ENCODE data around the gene CLTCL1. TPM values are rescaled to one million over a fixed set of nuclear protein-coding genes. Genes with fewer than 3 reads are reported as not detected.

Gene CLTCL1
- 7.0 and 8.5 TPM in 2 replicates for total RNA-seq (2014; rRNA removed; shearing (Covaris generic))

DNA sequence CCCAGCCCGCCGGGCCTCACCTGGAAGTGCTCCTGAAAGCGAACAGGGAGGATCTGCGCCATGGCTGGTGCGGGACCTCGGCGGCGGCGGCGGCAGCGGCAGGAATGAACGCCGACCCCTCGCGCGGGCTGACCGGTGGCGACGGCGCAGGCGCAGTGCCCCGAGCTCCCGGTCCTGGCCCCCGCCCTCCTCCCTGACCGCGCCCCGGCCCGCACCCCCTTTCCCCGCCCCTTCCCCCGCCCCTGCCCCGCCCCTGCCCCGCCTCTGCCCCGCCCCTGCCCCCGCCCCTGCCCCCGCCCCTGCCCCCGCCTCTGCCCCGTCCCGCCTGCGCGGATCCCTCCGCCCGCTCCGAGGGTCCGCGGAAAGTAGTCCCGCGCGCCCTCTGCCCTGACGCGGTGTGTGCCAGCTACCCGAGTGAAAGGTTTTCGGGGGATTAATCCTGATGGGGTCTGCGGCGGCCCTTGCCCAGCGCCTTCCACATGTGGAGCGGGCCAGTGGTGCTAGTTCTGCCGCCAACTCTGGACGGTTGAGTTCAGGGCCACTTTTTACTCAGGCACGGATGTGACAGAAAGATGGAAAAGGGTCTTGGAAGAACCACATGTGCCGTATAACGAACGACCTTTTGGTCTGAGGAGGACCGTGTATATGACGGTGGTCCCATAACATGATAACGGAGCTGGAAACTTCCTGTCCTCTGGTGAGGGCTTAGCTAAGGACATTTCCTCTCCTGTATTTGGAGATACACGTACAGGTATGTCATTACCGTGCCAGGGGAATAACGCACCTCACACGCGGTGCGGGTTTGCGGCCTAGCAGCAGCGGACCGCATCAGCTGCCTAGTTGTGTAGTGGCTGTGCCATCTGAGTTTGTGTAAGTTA, at the start of gene CLTCL1:
TSS of gene CLTCL1 (minus strand) at position 140 of the 878 bp plus-strand sequence. CDS start at position 62, 78 bp downstream.

DNA sequence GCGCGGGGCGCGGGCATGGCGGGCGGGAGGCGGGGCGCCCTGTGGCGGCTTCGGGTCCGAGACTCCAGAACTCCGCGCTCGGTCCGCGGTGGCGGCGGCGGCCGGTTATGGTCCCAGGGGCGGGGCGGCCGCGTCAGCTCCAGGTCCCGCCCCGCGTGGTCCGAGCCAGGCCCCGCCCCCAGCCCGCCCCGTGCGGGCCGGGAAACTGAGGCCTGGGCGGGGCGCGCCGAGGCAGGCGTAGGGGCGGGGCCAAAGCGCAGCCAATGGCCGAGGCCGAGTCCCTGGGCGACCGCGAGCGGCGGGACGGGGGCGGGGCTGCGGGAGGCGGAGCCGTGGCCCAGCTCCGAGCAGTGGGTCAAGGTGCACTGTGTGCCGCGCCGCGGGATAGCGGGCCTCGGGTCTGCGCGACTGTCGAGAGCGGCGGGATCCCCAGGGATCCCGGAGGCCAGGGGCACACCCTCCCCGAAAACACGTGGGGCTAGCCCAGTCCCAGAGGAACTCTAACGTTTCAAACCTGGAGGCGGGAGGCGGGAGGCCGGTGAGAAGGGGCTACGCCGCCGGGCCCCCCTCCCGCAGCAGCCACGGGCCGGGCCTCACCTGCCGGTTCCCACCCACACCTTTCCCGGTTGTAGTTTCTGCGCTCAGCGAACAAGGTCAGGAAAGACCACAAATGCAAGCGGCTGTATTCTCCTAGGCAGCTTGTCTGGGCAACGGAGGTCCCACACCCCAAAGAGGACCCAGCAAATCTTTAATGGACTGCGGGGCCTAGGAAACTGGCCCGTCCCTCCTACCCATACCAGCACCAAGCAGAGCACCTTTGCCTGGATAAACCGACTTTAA, 112.6 kb downstream of the CLTCL1 start, which contains the start of gene SLC25A1:
TSS of gene SLC25A1 (minus strand) at position 80 of the 840 bp plus-strand sequence. CDS start at position 17, 63 bp downstream.

DNA sequence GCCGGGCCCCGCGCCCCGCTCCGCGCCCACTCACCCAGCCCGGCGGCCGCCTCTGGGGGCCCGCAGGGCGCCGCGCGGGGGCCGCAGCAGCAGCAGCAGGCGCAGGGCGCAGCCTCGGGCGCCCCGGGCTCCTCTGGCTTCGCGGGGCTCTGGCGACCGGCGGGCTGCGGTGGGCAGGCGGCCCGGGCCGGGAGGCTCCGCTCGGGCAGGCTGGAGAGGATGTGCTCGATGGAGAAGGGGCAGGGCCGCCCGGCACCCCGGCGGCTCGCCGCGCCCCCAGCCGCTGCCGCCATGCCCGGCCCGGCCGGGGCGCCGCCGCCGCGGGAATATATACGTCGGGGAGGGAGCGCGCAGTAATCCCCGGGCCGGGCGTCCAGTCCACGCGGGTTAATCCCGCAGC, 141.5 kb downstream of the CLTCL1 start, which contains the start of gene GSC2:
TSS of gene GSC2 (minus strand) at position 302 of the 400 bp plus-strand sequence. CDS start at position 293, 9 bp downstream.

DNA sequence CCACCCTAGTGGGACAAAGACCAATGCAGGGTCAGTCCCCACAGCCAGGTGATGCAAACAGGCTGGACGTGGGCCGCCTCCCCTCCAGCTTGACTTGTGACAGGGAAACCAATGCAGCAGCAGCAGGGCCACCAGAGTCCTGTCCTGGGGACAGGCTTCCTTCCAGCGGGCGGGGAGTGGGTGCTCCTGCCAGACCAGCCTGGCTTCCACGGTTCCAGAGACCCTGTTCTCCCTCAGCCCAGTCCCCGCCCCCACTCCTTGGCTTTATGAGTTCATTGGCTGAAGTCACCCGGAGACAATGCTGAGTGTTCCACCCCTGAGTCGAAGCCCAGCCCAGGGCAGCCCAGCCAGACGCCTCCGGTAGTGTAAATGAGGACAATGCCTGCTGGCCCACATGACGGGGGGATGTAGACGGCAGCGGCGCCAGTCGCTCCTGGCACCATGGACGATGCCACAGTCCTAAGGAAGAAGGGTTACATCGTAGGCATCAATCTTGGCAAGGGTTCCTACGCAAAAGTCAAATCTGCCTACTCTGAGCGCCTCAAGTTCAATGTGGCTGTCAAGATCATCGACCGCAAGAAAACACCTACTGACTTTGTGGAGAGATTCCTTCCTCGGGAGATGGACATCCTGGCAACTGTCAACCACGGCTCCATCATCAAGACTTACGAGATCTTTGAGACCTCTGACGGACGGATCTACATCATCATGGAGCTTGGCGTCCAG, 160.4 kb downstream of the CLTCL1 start, which contains the start of gene TSSK2:
TSS of gene TSSK2 (plus strand) at position 350 of the 726 bp plus-strand sequence. CDS start at position 442, 92 bp downstream.

Small RNA genes lying within 50 kb of the gene (small RNA-seq; reads per million reads assigned to genes)
- gene AC000081.1, result not detected
- gene RF00398, result not detected

Other genes with a start within 250 kb of the CLTCL1 start
- gene DGCR2, start 169.3 kb downstream of the CLTCL1 start, total RNA-seq (2014; rRNA removed; shearing (Covaris generic)), result 16.6 and 18.9 TPM in 2 replicates
- gene TSSK2, start 160.4 kb downstream of the CLTCL1 start, total RNA-seq (2014; rRNA removed; shearing (Covaris generic)), result not detected in 2 replicates
- gene ESS2, start 147.1 kb downstream of the CLTCL1 start, total RNA-seq (2014; rRNA removed; shearing (Covaris generic)), result 10.2 and 10.3 TPM in 2 replicates
- not detected in 2 replicates for gene GSC2, start 141.4 kb downstream of the CLTCL1 start, total RNA-seq (2014; rRNA removed; shearing (Covaris generic))
- 76.6 and 94.2 TPM in 2 replicates for gene SLC25A1, start 113.0 kb downstream of the CLTCL1 start, total RNA-seq (2014; rRNA removed; shearing (Covaris generic))
- 14.0 and 15.8 TPM in 2 replicates for gene HIRA, start 140.0 kb upstream of the CLTCL1 start, total RNA-seq (2014; rRNA removed; shearing (Covaris generic))
- gene MRPL40, start 140.8 kb upstream of the CLTCL1 start, total RNA-seq (2014; rRNA removed; shearing (Covaris generic)), result 59.9 and 65.4 TPM in 2 replicates
- 19.7 and 24.8 TPM in 2 replicates for gene C22orf39, start 156.0 kb upstream of the CLTCL1 start, total RNA-seq (2014; rRNA removed; shearing (Covaris generic))
- 48.2 and 59.7 TPM in 2 replicates for gene UFD1, start 187.5 kb upstream of the CLTCL1 start, total RNA-seq (2014; rRNA removed; shearing (Covaris generic))
- 59.7 and 62.4 TPM in 2 replicates for gene CDC45, start 188.2 kb upstream of the CLTCL1 start, total RNA-seq (2014; rRNA removed; shearing (Covaris generic))
- gene CLDN5, start 232.7 kb upstream of the CLTCL1 start, total RNA-seq (2014; rRNA removed; shearing (Covaris generic)), result not detected in 2 replicates